Suprapubic skin (tissue), 4 donors: ENCODE data around the gene CARM1.

Source experiments
- POLR2A ChIP-seq, 2 donors: fragments of 450-650 bp; IDR thresholded peaks; one replicate each; pipeline ENCODE4 v1.6.1; 2017; ENCODE audit warnings: antibody characterized with exemption in 2 of 2, mild to moderate bottlenecking in 2 of 2, moderate library complexity in 2 of 2
- POLR2AphosphoS5 ChIP-seq, 3 donors: sonication (generic); formaldehyde crosslinking; IDR thresholded peaks; one replicate each; pipeline ENCODE4 v1.6.1; 2017; ENCODE audit warnings: antibody characterized with exemption in 3 of 3
- TF ChIP-seq, protein P1 (sequence below), 2 donors: fragments of 200-600 bp in 1 of 2; fragments of 450-650 bp in 1 of 2; sonication (generic) in 1 of 2; IDR thresholded peaks; one replicate each; pipeline ENCODE4 v1.5.1; 2016 to 2019; ENCODE audit warnings: antibody characterized with exemption in 2 of 2, mild to moderate bottlenecking in 1 of 2, moderate library complexity in 1 of 2

- TF ChIP-seq POLR2AphosphoS5 (IDR thresholded peaks at IDR 0.05): no peak
- no peak for TF ChIP-seq POLR2A (IDR thresholded peaks at IDR 0.05)
- TF ChIP-seq, protein P1, sequence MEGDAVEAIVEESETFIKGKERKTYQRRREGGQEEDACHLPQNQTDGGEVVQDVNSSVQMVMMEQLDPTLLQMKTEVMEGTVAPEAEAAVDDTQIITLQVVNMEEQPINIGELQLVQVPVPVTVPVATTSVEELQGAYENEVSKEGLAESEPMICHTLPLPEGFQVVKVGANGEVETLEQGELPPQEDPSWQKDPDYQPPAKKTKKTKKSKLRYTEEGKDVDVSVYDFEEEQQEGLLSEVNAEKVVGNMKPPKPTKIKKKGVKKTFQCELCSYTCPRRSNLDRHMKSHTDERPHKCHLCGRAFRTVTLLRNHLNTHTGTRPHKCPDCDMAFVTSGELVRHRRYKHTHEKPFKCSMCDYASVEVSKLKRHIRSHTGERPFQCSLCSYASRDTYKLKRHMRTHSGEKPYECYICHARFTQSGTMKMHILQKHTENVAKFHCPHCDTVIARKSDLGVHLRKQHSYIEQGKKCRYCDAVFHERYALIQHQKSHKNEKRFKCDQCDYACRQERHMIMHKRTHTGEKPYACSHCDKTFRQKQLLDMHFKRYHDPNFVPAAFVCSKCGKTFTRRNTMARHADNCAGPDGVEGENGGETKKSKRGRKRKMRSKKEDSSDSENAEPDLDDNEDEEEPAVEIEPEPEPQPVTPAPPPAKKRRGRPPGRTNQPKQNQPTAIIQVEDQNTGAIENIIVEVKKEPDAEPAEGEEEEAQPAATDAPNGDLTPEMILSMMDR (IDR thresholded peaks at IDR 0.05): no peak
These were observed 16.4 kb downstream of the CARM1 start for GRCh38 chr19:10887616-10888367.
